ENCODE data around the gene MEX3B. TPM values are rescaled to one million over a fixed set of nuclear protein-coding genes. Genes with fewer than 3 reads are reported as not detected.

The MEX3B gene
- total RNA-seq (2022) (1.7 and 2.0 TPM in 2 replicates), Bru-seq, nascent RNA (percentile 37 among the genes with signal in this experiment), BruChase-seq, experiment 1, labeled RNA remaining after a 6-hour chase (percentile 37 among the genes with signal in this experiment), BruChase-seq, experiment 2, labeled RNA remaining after a 2-hour chase (percentile 42 among the genes with signal in this experiment)
- long read RNA-seq, partial matches to known transcripts, result 0 of 1 reads
- long read RNA-seq, other reads (novel, unspliced or antisense), result 0 of 1 reads

GRCh38 chr15:82045892-82046665, at the start of gene MEX3B:
Gene MEX3B (minus strand): TSS chr15:82046018. CDS start chr15:82045705, 313 bp downstream.
- peaks cover 14% of the 10 kb centered on the region for H3K4me1 Mint-ChIP-seq (ENCODE audit: low read depth, unreplicated experiment)
- TF ChIP-seq, protein P1, sequence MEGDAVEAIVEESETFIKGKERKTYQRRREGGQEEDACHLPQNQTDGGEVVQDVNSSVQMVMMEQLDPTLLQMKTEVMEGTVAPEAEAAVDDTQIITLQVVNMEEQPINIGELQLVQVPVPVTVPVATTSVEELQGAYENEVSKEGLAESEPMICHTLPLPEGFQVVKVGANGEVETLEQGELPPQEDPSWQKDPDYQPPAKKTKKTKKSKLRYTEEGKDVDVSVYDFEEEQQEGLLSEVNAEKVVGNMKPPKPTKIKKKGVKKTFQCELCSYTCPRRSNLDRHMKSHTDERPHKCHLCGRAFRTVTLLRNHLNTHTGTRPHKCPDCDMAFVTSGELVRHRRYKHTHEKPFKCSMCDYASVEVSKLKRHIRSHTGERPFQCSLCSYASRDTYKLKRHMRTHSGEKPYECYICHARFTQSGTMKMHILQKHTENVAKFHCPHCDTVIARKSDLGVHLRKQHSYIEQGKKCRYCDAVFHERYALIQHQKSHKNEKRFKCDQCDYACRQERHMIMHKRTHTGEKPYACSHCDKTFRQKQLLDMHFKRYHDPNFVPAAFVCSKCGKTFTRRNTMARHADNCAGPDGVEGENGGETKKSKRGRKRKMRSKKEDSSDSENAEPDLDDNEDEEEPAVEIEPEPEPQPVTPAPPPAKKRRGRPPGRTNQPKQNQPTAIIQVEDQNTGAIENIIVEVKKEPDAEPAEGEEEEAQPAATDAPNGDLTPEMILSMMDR (IDR thresholded peaks at IDR 0.05; ENCODE audit: unreplicated experiment), result no peak
- intact Hi-C loops (cut with micrococcal nuclease; ENCODE audit: unreplicated experiment), result loop anchor here (5.0 kb wide), 1 partner anchor 564 kb away; no protein-coding TSS in a partner anchor
- H3K4me3 Mint-ChIP-seq (ENCODE audit: low read depth, unreplicated experiment), result peak within 1 kb of the TSS; percentile 92
- H3K27ac Mint-ChIP-seq (ENCODE audit: unreplicated experiment), result peak within 1 kb of the TSS; percentile 50
- CTCF ChIA-PET, result interaction anchor here (0.5 to 1.6 kb wide), 6 partner anchors 13 to 1006 kb away, joined by 3 to 14 read pairs (median 4); no protein-coding TSS in a partner anchor
- H3K36me3 Mint-ChIP-seq (ENCODE audit: insufficient read depth, unreplicated experiment), result peaks cover 32% of the 10 kb centered on the region
- DNase-seq, result peak; percentile 95
- H3K9me3 Mint-ChIP-seq (ENCODE audit: low read depth, unreplicated experiment), result no peaks in the 10 kb centered on the region
- BruUV-seq (replicated peaks), result no TSS peak
- H3K27me3 Mint-ChIP-seq (ENCODE audit: unreplicated experiment), result peaks cover 38% of the 10 kb centered on the region

GRCh38 chr15:82093774-82094211, 48.0 kb upstream of the MEX3B start:
- Mint-ChIP-seq H3K36me3 (ENCODE audit: insufficient read depth, unreplicated experiment) (no peaks in the 10 kb centered on the region), H3K4me1 (ENCODE audit: low read depth, unreplicated experiment) (no peaks in the 10 kb centered on the region), H3K9me3 (ENCODE audit: low read depth, unreplicated experiment) (no peaks in the 10 kb centered on the region), H3K4me3 (ENCODE audit: low read depth, unreplicated experiment) (no peak overlapping the region), H3K27me3 (ENCODE audit: unreplicated experiment) (peaks cover 57% of the 10 kb centered on the region), H3K27ac (ENCODE audit: unreplicated experiment) (no peak overlapping the region)
- DNase-seq, result no peak
- CTCF ChIA-PET, result interaction anchor here (0.6 kb wide), 1 partner anchor 20 kb away, joined by 4 read pairs; no protein-coding TSS in a partner anchor
- intact Hi-C loops (cut with micrococcal nuclease; ENCODE audit: unreplicated experiment), result no loop called here
- TF ChIP-seq, protein P1 (IDR thresholded peaks at IDR 0.05; ENCODE audit: unreplicated experiment), result no peak
- no TSS peak for BruUV-seq (replicated peaks)

DNA sequence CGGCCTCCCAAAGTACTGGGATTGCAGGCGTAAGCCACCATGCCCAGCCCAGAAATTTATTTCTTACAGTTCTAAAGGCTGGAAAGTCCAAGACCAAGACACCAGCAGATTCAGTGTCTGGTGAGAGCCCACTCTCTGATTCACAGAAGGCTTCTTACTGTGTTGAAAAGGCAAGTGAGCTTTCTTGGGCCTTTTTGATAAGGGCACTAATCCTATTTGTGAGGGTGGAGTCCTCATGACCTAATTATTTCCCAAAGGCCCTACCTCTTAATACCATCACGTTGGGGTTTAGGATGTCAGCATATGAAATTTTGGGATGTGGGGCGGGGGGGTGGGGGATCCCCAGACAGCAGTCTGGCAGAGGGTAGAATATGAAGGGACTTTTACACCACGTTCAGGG, 47.5 kb upstream of the MEX3B start:
- intact Hi-C loops (cut with micrococcal nuclease; ENCODE audit: unreplicated experiment), result no loop called here
- Mint-ChIP-seq H3K9me3 (ENCODE audit: low read depth, unreplicated experiment) (no peaks in the 10 kb centered on the region), H3K4me1 (ENCODE audit: low read depth, unreplicated experiment) (no peaks in the 10 kb centered on the region), H3K36me3 (ENCODE audit: insufficient read depth, unreplicated experiment) (no peaks in the 10 kb centered on the region), H3K27me3 (ENCODE audit: unreplicated experiment) (peaks cover 60% of the 10 kb centered on the region), H3K27ac (ENCODE audit: unreplicated experiment) (no peak overlapping the region), H3K4me3 (ENCODE audit: low read depth, unreplicated experiment) (no peak overlapping the region)
- CTCF ChIA-PET, result interaction anchor here (0.6 kb wide), 1 partner anchor 20 kb away, joined by 4 read pairs; no protein-coding TSS in a partner anchor
- no peak for DNase-seq
- TF ChIP-seq, protein P1 (IDR thresholded peaks at IDR 0.05; ENCODE audit: unreplicated experiment), result no peak
- BruUV-seq (replicated peaks), result no TSS peak

DNA sequence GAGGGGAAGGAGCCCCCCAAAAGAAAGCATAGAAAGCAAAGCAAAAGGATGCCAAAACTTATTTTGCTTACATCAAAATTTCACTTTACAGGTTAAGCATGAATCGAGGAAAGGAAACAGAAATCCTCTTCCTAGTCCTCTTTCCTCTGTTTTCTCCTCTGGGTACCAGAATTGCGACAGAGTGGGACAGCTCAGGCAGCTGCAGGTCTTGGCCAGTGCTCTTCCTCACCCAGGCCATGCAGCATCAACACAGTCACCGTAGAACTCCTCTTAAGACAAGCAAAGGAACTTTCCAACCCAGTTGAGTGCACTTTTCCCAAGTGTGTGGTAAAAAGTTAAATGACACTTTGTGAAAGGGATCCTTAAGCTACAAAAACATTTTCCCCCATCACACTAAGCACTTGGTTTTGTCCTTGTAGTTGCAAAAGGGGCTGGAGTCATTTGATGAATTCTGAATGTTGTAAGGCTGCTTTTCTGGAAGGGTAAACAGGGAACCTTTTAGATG, 45.9 kb upstream of the MEX3B start:
- BruUV-seq (replicated peaks), result no TSS peak
- DNase-seq, result no peak
- TF ChIP-seq, protein P1 (IDR thresholded peaks at IDR 0.05; ENCODE audit: unreplicated experiment), result no peak
- Mint-ChIP-seq H3K36me3 (ENCODE audit: insufficient read depth, unreplicated experiment) (no peaks in the 10 kb centered on the region), H3K27ac (ENCODE audit: unreplicated experiment) (no peak overlapping the region), H3K27me3 (ENCODE audit: unreplicated experiment) (peaks cover 75% of the 10 kb centered on the region), H3K4me1 (ENCODE audit: low read depth, unreplicated experiment) (no peaks in the 10 kb centered on the region), H3K4me3 (ENCODE audit: low read depth, unreplicated experiment) (no peak overlapping the region), H3K9me3 (ENCODE audit: low read depth, unreplicated experiment) (no peaks in the 10 kb centered on the region)
- intact Hi-C loops (cut with micrococcal nuclease; ENCODE audit: unreplicated experiment), result no loop called here
- CTCF ChIA-PET, result no interaction called here

All from Calu3 (cell line).